CD14-positive monocyte (primary cell): ENCODE data around the gene CTTNBP2. TPM values are rescaled to one million over a fixed set of nuclear protein-coding genes. Genes with fewer than 3 reads are reported as not detected.
A peak's percentile ranks its signal among the peaks of the same experiment; 100 is the strongest.

Source experiments
- DNase-seq, 3 donors: peaks; one replicate each; pipeline ENCODE4 v3.0.0-alpha.2; 2011 to 2022
- H2AFZ ChIP-seq: 2 replicates; pipeline ENCODE4 v1.6.0; 2012; ENCODE audit warnings: mild to moderate bottlenecking, low read depth, low read length, inconsistent platforms; ENCODE audit not compliant: insufficient read depth, poor library complexity, severe bottlenecking
- H3K27ac ChIP-seq, 2 donors: 1 replicate in 1 of 2; 2 replicates in 1 of 2; pipeline ENCODE4 v1.5.1; 2012 to 2013; ENCODE audit warnings: low read length in 2 of 2, control low read depth in 1 of 2, inconsistent platforms in 1 of 2, low read depth in 1 of 2, mild to moderate bottlenecking in 1 of 2
- H3K27me3 ChIP-seq, 2 donors: one replicate each; pipeline versions ENCODE4 v1.6.0 to v1.6.1; 2011 to 2013; ENCODE audit warnings: low read length in 2 of 2; ENCODE audit not compliant: control insufficient read depth in 2 of 2, insufficient read depth in 2 of 2
- H3K36me3 ChIP-seq, 2 donors: replicated peaks in 1 of 2; 1 replicate in 1 of 2; 2 replicates in 1 of 2; pipeline versions ENCODE4 v1.5.1 to v1.6.1; 2012 to 2013; ENCODE audit warnings: low read length in 2 of 2, control low read depth in 1 of 2, inconsistent platforms in 1 of 2, mild to moderate bottlenecking in 1 of 2; ENCODE audit not compliant: insufficient read depth in 2 of 2, control insufficient read depth in 1 of 2
- H3K4me1 ChIP-seq, 2 donors: 1 replicate in 1 of 2; 2 replicates in 1 of 2; pipeline versions ENCODE4 v1.5.1 to v1.6.1; 2012 to 2013; ENCODE audit warnings: low read length in 2 of 2, control low read depth in 1 of 2, inconsistent platforms in 1 of 2, mild to moderate bottlenecking in 1 of 2, moderate library complexity in 1 of 2; ENCODE audit not compliant: insufficient read depth in 2 of 2, control insufficient read depth in 1 of 2
- H3K4me2 ChIP-seq: replicated peaks from 2 replicates; pipeline ENCODE3; 2012; ENCODE audit warnings: low read length, moderate library complexity, mild to moderate bottlenecking; ENCODE audit not compliant: poor library complexity, severe bottlenecking; ENCODE audit errors: extremely low read depth
- H3K4me3 ChIP-seq, 3 experiments: fragments of 200-600 bp in 1 of 3; sonication (generic) in 1 of 3; replicated peaks in 1 of 3; 1 replicate in 2 of 3; 2 replicates in 1 of 3; pipeline ENCODE4 v1.5.1; 2011 to 2013; ENCODE audit warnings: low read length in 3 of 3, mild to moderate bottlenecking in 3 of 3, control low read depth in 2 of 3, low read depth in 2 of 3, inconsistent platforms in 1 of 3, moderate library complexity in 1 of 3
- H3K79me2 ChIP-seq: 2 replicates; pipeline ENCODE4 v1.6.0; 2012; ENCODE audit warnings: mild to moderate bottlenecking, control low read depth, inconsistent platforms, low read length, moderate library complexity; ENCODE audit not compliant: insufficient read depth
- H3K9ac ChIP-seq: 2 replicates; pipeline ENCODE4 v1.6.0; 2017; ENCODE audit warnings: low read length, mild to moderate bottlenecking; ENCODE audit not compliant: insufficient read depth, poor library complexity, severe bottlenecking
- H3K9me3 ChIP-seq, 2 donors: replicated peaks in 1 of 2; 1 replicate in 1 of 2; 2 replicates in 1 of 2; pipeline versions ENCODE4 v1.5.1 to v1.6.1; 2012 to 2013; ENCODE audit warnings: low read length in 2 of 2, control low read depth in 1 of 2; ENCODE audit not compliant: control insufficient read depth in 1 of 2, insufficient read depth in 1 of 2
- H4K20me1 ChIP-seq: 2 replicates; pipeline ENCODE4 v1.6.0; 2012; ENCODE audit warnings: mild to moderate bottlenecking, low read length, control low read depth, moderate library complexity; ENCODE audit not compliant: insufficient read depth
- H3K27ac Mint-ChIP-seq, 7 donors: one replicate each; pipeline ENCODE4 v1.8.0; 2020; ENCODE audit warnings: mild to moderate bottlenecking in 7 of 7, mixed read lengths in 7 of 7, moderate library complexity in 6 of 7, inconsistent platforms in 2 of 7
- H3K27me3 Mint-ChIP-seq, 3 donors: one replicate each; pipeline ENCODE4 v1.8.0; 2021 to 2022; ENCODE audit warnings: low read depth in 3 of 3, mild to moderate bottlenecking in 3 of 3, mixed read lengths in 3 of 3, moderate library complexity in 3 of 3, inconsistent platforms in 1 of 3
- H3K36me3 Mint-ChIP-seq, 2 donors: one replicate each; pipeline ENCODE4 v1.8.0; 2020; ENCODE audit warnings: mixed read lengths in 2 of 2, inconsistent platforms in 1 of 2, mild to moderate bottlenecking in 1 of 2
- H3K4me1 Mint-ChIP-seq: one replicate; pipeline ENCODE4 v1.8.0; 2020; ENCODE audit warnings: mild to moderate bottlenecking, mixed read lengths
- H3K4me3 Mint-ChIP-seq, 2 donors: one replicate each; pipeline ENCODE4 v1.8.0; 2020; ENCODE audit warnings: mild to moderate bottlenecking in 2 of 2, mixed read lengths in 2 of 2, moderate library complexity in 1 of 2
- H3K9me3 Mint-ChIP-seq, 7 donors: one replicate each; pipeline ENCODE4 v1.8.0; 2020 to 2022; ENCODE audit warnings: mixed read lengths in 7 of 7, mild to moderate bottlenecking in 6 of 7, moderate library complexity in 6 of 7, inconsistent platforms in 2 of 7
- WGBS: methylation state at CpG from one replicate; pipeline ENCODE4 v1.1.5; 2013; ENCODE audit warnings: missing lambda C conversion rate; ENCODE audit not compliant: insufficient coverage; 5-methylcytosine and 5-hydroxymethylcytosine counted together
- intact Hi-C, 2 donors: fragments of 100-400 bp; cut with micrococcal nuclease; formaldehyde crosslinking; loops; one replicate each; pipeline versions ENCODE4 v1.15.0 to v1.15.1; 2023
- polyA plus RNA-seq, 3 donors: library from polyadenylated mRNA; depleted of rRNA in 1 of 3; unstranded in 2 of 3; stranded (reverse) in 1 of 3; fragments of 300-500 nt in 2 of 3; fragments of >200 nt in 1 of 3; fragmentation: Illumina TruSeq in 2 of 3; gene quantifications; 1 replicate in 2 of 3; 2 replicates in 1 of 3; pipeline ENCODE4 v1.2.3, GENCODE V29; 2012 to 2021
- TF ChIP-seq, protein P1 (sequence below): fragments of 200-600 bp; IDR thresholded peaks from one replicate; pipeline ENCODE4 v1.8.0; 2022; ENCODE audit warnings: antibody characterized with exemption, mild to moderate bottlenecking

CTTNBP2 gene
- polyA plus RNA-seq, 3 donors = 0.38 to 1.4 TPM; not detected in 1

DNA sequence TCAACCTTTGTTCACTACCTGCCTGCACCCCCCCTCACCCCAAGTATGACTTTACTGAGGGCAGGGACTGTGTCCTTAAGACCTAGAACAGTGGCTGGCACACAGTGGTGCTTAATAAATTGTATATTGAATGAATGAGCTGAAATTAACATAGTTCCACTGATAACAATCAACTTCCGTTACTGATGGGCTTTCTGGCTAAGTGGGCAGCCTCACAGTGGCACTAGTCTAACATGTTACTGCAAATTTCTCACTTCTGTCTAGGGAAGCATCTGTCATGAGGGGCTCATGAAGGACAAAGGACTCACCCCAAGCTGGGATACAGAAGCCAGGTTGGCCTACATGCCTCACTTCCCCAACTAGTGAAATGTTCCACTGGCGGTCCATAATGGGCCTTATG, 79.3 kb downstream of the CTTNBP2 start:
- Histone ChIP-seq H3K36me3 (no peaks in the 10 kb centered on the region), H3K9ac (no peak overlapping the region), H3K79me2 (no peaks in the 10 kb centered on the region), H3K4me1 (peaks cover 22 to 25% of the 10 kb centered on the region in 2 donors), H3K4me3 (no peak overlapping the region), H2AFZ (no peak overlapping the region), H3K9me3 (no peaks in the 10 kb centered on the region), H3K4me2 (no peak overlapping the region), H4K20me1 (no peaks in the 10 kb centered on the region), H3K27ac (no peak overlapping the region), H3K27me3 (no peaks in the 10 kb centered on the region)
- H3K27me3 Mint-ChIP-seq = no peaks in the 10 kb centered on the region
- TF ChIP-seq, protein P1, sequence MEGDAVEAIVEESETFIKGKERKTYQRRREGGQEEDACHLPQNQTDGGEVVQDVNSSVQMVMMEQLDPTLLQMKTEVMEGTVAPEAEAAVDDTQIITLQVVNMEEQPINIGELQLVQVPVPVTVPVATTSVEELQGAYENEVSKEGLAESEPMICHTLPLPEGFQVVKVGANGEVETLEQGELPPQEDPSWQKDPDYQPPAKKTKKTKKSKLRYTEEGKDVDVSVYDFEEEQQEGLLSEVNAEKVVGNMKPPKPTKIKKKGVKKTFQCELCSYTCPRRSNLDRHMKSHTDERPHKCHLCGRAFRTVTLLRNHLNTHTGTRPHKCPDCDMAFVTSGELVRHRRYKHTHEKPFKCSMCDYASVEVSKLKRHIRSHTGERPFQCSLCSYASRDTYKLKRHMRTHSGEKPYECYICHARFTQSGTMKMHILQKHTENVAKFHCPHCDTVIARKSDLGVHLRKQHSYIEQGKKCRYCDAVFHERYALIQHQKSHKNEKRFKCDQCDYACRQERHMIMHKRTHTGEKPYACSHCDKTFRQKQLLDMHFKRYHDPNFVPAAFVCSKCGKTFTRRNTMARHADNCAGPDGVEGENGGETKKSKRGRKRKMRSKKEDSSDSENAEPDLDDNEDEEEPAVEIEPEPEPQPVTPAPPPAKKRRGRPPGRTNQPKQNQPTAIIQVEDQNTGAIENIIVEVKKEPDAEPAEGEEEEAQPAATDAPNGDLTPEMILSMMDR = no peak
- H3K4me1 Mint-ChIP-seq = peaks cover 21% of the 10 kb centered on the region
- no peaks in the 10 kb centered on the region for H3K36me3 Mint-ChIP-seq
- intact Hi-C loops = no loop called here
- peak overlapping the region in 1 of 7 donors; percentile 75 for H3K27ac Mint-ChIP-seq
- WGBS = no CpG with 5 or more reads among the region's 2 CpGs
- DNase-seq = no peak
- H3K4me3 Mint-ChIP-seq = no peak overlapping the region
- peaks cover 0 to 3% (median 0%) of the 10 kb centered on the region in 7 donors for H3K9me3 Mint-ChIP-seq

DNA sequence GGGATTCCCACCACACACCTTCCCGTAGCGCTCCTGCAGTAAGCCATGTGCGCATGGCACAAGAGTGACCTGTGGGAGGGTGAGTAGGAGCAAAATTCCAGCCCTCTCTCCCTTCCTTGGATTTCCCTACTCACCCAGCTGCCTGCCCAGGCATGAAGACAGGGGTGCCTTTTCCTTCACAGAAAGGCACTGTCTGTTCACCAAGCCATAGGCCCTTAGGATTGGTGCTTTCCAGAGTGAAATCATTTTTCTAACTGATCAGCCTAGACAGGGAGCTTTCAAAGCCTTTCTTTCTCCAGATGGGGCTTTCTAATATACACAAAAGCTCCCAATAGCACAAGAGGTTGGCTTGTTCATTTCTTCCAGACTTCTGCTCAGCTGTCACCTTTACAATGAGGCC, 79.7 kb downstream of the CTTNBP2 start:
- H3K27ac ChIP-seq = no peak overlapping the region
- H3K4me2 ChIP-seq = no peak overlapping the region
- H3K4me3 ChIP-seq = no peak overlapping the region
- no CpG with 5 or more reads among the region's 3 CpGs for WGBS
- Mint-ChIP-seq H3K27ac (peak overlapping the region in 2 of 7 donors; percentile 43 to 75), H3K36me3 (no peaks in the 10 kb centered on the region), H3K4me1 (peaks cover 21% of the 10 kb centered on the region), H3K4me3 (no peak overlapping the region), H3K27me3 (no peaks in the 10 kb centered on the region), H3K9me3 (peaks cover 0 to 3% (median 0%) of the 10 kb centered on the region in 7 donors)
- H3K27me3 ChIP-seq = no peaks in the 10 kb centered on the region
- TF ChIP-seq, protein P1 = no peak
- H3K4me1 ChIP-seq = peaks cover 22 to 25% of the 10 kb centered on the region in 2 donors
- no peaks in the 10 kb centered on the region for H4K20me1 ChIP-seq
- no peak overlapping the region for H3K9ac ChIP-seq
- intact Hi-C loops = no loop called here
- no peaks in the 10 kb centered on the region for H3K36me3 ChIP-seq
- DNase-seq = no peak
- H3K79me2 ChIP-seq = no peaks in the 10 kb centered on the region
- no peak overlapping the region for H2AFZ ChIP-seq
- no peaks in the 10 kb centered on the region for H3K9me3 ChIP-seq
